ENCODE measurements around the gene TST.

TST gene

DNA sequence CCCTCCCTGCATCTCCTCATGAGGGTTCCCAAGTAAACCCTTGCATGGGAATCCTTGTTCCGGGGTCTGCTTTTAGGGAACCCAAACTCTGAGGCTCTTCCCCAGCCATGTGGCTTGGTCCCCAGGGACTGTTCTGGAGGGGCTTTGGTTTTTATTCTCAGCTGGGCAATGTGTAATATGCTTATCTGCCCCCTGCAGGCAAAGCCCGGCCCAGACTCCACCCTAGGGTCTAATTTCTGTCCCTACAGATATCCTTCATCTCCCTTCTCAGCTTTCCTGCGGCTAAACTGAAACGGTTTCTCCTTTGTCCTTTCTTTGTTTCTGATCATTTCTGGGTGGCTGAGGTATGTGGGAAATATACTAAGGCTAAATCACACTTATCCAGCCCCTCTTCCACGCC, 37.1 kb downstream of the TST start:
- DNase-seq: no peak

DNA sequence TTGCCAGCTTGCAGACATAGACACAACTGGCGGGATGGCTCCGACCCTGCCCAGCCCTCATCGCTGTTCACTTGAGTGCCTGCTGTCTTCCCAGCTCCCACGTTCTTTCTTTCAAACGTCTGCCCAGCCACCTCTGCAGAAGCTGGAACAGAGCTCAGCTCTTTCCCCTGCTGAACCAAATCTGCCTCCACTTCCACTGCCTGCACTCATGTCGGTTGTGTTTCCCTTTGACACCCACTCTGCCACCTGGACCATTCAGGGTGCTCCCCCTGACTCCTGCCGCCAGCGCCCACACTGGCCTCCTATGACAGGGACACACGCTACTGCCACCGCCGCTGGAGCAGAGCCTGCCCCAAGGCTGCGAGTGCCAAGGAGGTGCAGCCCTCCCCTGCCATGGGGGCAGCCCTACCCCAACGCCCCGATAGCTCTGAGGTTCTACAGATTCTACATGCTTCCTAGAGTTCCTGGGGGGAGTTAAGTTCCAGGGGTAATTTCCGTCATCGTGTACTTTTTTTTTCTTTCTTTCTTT, 37.9 kb downstream of the TST start:
- ATAC-seq: no peak
- DNase-seq: no peak

More for the DNA sequence above, 37.1 kb downstream of the TST start:
- ATAC-seq: no peak

DNA sequence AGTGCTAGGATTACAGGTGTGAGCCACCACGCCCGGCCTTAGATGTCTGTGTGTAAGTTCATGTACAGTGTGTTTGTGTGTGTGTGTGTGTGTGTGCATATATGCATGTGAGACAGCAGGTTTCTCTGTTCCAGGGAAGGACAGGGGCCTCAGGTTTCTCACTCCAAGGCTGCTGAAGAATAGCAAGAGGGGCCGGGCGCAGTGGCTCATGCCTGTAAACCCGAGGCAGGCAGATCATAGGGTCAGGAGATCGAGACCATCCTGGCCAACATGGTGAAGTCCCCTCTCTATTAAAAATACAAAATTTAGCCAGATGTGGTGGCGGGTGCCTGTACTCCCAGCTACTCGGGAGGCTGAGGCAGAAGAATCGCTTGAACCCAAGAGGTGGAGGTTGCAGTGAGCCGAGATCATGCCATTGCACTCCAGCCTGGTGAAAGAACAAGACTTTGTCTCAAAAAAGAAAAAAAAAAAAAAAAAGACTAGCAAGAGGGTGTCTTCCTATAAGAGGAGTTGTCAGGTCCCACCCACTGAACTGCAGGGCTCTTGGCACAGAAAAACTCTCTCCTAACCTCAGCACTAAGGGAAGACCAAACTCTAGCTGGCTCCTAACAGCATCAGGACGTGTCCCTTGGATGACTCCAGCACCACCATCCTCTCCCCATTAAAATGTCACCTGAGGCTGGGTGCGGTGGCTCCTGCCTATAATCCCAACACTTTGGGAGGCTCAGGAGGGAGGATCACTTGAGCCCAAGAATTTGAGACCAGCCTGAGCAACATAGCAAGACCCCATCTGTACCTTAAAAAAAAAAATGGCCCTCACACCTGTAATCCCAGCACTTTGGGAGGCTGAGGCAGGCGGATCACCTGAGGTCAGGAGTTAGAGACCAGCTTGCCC, 40.0 kb downstream of the TST start:
- DNase-seq (no peak), ATAC-seq (no peak)

GRCh38 chr22:36977947-36978660, 41.1 kb downstream of the TST start:
- peak; percentile 77 for ATAC-seq

DNA sequence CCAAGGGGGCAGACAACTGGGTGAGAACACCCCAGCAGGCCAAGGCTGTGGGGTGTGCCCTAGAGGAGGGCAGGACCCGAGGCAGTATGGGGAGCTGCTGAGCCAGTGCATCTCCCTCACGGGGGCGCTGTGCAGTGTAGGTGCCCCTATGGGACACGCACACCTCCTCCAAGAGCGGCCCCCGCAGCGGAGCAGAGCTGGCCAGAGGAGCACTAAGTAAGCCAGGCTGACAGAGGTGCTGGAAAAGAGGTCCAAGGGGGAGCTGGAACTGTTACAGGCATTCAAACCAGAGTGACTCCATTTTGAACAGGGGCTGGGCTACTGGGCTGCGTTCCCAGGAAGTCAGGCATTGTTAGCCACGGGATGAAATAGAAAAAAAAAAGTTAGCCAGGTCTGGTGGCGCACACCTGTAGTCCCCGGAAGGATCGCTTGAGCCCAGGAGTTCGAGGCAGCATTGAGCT, 41.8 kb downstream of the TST start:
- peak; percentile 90 for DNase-seq
- ATAC-seq: peak; percentile 97

More at GRCh38 chr22:36977947-36978660, 41.1 kb downstream of the TST start:
- DNase-seq: peak; percentile 92

DNA sequence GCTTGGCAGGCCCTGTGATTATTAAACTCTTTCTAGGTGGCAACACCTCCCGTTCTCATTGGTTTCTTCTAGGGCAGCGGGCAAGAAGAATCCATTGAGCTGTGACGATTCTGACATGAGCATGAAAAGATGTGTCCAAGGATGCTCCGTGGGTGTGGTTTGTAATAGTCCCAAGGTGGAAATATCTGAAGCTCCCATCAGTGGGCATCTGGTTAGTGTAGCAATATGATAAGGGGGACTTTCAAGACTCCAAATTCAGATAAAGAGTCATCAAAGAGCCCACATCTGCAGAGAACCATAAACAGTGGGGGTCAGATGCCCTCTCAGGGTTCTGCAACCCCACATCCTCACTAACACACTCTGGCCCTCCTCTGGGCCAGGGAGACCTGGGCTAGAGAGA, 42.6 kb downstream of the TST start:
- no peak for ATAC-seq

GRCh38 chr22:36971341-36972125, 47.7 kb downstream of the TST start:
- ATAC-seq (no peak), DNase-seq (no peak)

More for the DNA sequence above, 42.6 kb downstream of the TST start:
- no peak for DNase-seq

DNA sequence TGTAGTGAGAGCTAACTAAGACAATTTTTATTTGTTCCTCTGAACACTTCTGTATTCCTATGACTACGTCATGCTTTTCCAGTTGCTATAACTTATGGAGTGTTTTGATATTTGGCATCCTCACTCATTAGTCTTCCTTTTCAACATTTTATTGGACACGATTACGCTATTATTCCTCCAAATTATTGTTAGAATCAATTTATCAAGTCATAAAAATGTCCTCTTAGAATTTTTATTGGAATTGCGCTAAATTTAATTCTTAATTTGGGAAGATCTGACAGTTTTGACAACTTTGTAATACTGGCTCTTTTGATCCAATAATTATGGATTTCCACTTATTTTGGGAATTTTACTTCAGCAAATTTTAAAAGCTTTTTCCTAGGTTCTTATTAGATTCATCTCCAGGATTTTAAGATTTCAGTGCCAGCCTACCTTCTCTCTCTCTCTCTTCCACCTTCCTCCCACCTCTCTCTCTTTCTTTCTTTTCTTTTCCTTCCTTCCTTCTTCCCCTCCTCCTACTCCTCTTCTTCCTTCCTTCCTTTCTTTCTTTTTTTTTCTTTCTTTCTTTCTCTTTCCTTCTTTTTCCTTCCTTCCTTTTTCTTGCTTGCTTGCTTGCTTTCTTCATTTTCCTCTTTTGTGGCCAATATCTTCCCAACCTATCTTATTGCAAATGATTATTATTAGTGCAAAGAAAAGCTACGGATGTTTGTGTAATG, 50.8 kb downstream of the TST start:
- no peak for ATAC-seq
- DNase-seq: no peak

DNA sequence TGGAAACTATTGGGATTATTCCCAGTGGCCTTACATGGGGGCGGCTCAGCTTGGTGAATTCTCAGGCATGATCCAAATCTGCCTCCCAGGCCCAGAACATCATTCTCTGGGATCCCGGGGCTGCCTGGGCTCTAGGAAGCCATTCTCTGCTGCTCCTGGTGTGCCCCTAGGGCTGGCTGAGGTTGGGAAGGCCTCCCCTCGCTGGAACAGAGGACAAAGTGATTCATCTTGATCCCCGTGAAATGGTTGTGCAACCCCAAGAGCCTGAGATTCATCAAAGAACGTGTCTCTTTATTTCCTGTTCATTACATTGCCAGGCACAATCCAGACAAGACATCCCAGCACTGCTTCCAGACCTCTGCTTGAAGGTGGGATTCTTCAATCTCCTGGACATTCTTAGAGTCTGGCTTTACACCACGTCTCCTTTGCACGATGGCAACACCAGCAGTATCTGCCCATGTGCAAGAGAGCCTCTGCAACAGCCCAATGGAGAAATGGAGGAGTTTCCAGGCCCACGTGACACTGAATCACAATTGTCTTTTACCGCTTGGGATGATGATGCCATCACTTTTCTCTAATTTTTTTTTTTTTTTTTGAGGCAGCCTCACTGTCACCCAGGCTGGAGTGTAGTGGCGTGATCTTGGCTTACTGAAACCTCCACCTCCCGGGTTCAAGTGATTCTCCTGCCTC, 52.3 kb downstream of the TST start:
- DNase-seq: no peak

DNA sequence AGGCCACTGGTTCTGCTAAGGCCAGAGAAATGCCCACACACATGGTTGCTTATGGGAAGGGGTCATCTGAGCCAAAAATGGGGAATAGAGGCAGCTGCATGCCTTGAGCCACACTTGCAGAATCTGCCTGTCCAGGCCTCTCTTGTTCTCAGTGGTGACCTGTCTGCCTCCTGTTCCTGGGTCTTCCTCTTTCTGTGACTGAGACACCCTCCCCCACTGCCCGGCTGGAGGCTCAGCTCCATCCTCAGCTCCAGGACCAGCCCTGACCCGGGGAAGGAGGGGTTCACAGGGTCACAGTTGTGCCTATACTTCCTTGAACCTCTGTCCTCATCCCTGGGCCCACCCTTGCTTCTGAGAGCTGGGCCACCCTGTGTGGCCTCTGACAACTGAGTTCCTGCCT, 53.6 kb downstream of the TST start:
- ATAC-seq (no peak), DNase-seq (no peak)

More for the DNA sequence above, 52.3 kb downstream of the TST start:
- ATAC-seq: no peak

GRCh38 chr22:36964106-36964505, 55.1 kb downstream of the TST start:
- ATAC-seq (no peak), DNase-seq (no peak)

GRCh38 chr22:36963302-36963701, 55.9 kb downstream of the TST start:
- DNase-seq (no peak), ATAC-seq (no peak)

DNA sequence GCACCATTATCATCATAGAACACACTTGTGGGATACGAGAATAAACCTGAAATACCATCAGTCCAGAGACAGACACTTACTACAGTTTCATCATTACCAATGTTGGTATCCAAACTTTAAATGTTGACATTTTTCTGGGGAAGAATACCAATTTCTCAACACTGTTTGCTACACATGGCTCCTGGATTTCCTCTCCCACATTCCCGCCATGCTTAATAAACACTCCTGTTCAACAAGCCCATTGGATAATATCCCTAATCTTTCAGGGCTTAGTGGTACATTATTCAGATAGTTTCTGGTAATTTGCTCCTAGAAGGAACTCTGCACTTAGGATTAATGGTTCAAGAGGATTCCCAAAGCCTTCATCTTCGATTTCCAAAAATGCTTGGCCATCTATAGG, 57.6 kb downstream of the TST start:
- no peak for ATAC-seq
- no peak for DNase-seq

All from stimulated activated naive CD8-positive, alpha-beta T cell treated with anti-CD3 and anti-CD28 coated beads, Interleukin-15, Interleukin-2, amounts not matched to agents 100 U/mL and 50 U/mL, for 24 hours (primary cell).